K562 (cell line): ENCODE data around the gene SEC22B. TPM values are rescaled to one million over a fixed set of nuclear protein-coding genes. Genes with fewer than 3 reads are reported as not detected.

Experiments
- ARHGAP35 ChIP-seq: fragments of 450-650 bp; IDR thresholded peaks from 2 replicates; pipeline ENCODE4 v1.6.1; 2018; ENCODE audit not compliant: partially characterized antibody
- CBFA2T2 ChIP-seq: fragments of 450-650 bp; conservative IDR thresholded peaks from 2 replicates; pipeline ENCODE4 v1.6.1; 2017; ENCODE audit warnings: mild to moderate bottlenecking
- CTCF ChIP-seq, 3 experiments: IDR thresholded peaks in 2 of 3; conservative IDR thresholded peaks in 1 of 3; 2 replicates each; pipeline ENCODE4 v1.5.1; 2011 to 2012; ENCODE audit warnings: low read length in 3 of 3, mild to moderate bottlenecking in 3 of 3, control low read depth in 2 of 3, improper control_type of control experiment in 1 of 3, inconsistent platforms in 1 of 3, low read depth in 1 of 3, mixed read lengths in 1 of 3, moderate library complexity in 1 of 3; ENCODE audit not compliant: insufficient read depth in 2 of 3
- FOXA1 ChIP-seq: fragments of 450-650 bp; IDR thresholded peaks from 2 replicates; pipeline ENCODE4 v1.6.1; 2016; ENCODE audit warnings: mild to moderate bottlenecking, borderline replicate concordance
- MCM7 ChIP-seq, 2 experiments: fragments of 450-650 bp; IDR thresholded peaks; 2 replicates each; pipeline ENCODE4 v1.6.1; 2016 to 2018
- NCOR1 ChIP-seq: fragments of 450-650 bp; IDR thresholded peaks from 2 replicates; pipeline ENCODE4 v1.6.1; 2016; ENCODE audit warnings: mild to moderate bottlenecking, moderate library complexity
- OTX1 ChIP-seq: fragments of 450-650 bp; formaldehyde crosslinking; IDR thresholded peaks from 2 replicates; pipeline ENCODE4 v1.4.0; 2022; ENCODE audit warnings: mild to moderate bottlenecking
- SIX5 ChIP-seq, 2 experiments: IDR thresholded peaks; 2 replicates each; pipeline ENCODE4 v1.6.1; 2011; ENCODE audit warnings: low read length in 2 of 2, borderline replicate concordance in 1 of 2, low read depth in 1 of 2, mild to moderate bottlenecking in 1 of 2, moderate library complexity in 1 of 2; ENCODE audit not compliant: insufficient read depth in 1 of 2
- SMAD4 ChIP-seq: fragments of 250-450 bp; sonication (Bioruptor Pico); conservative IDR thresholded peaks from 2 replicates; pipeline ENCODE4 v1.8.0; 2021; ENCODE audit warnings: inconsistent platforms, mild to moderate bottlenecking, moderate library complexity
- SMARCA4 ChIP-seq: fragments of 450-650 bp; IDR thresholded peaks from 2 replicates; pipeline ENCODE4 v1.6.1; 2016
- SUPT5H ChIP-seq: fragments of 450-650 bp; IDR thresholded peaks from 2 replicates; pipeline ENCODE4 v1.6.1; 2016
- THAP12 ChIP-seq: fragments of 250-450 bp; sonication (Bioruptor Pico); IDR thresholded peaks from 2 replicates; pipeline ENCODE4 v1.9.0; 2021; ENCODE audit warnings: mild to moderate bottlenecking, inconsistent platforms
- ZNF695 ChIP-seq: fragments of 450-650 bp; formaldehyde crosslinking; IDR thresholded peaks from 2 replicates; pipeline ENCODE4 v1.4.0; 2020; ENCODE audit warnings: mild to moderate bottlenecking, moderate library complexity
- polyA plus RNA-seq, 8 experiments: library from polyadenylated mRNA; depleted of rRNA in 4 of 8; stranded (reverse) in 5 of 8; unstranded in 3 of 8; fragments of >200 nt; fragmentation: Nextera tagmentation in 2 of 8; fragmentation: Illumina TruSeq in 1 of 8; extraction: Ambion mirVana in 2 of 8; extraction: Trizol in 1 of 8; gene quantifications; 2 replicates each; pipeline versions ENCODE4 v1.2.1 to v1.2.3, GENCODE V29; 2011 to 2014; ENCODE audit warnings: inconsistent platforms in 1 of 8, missing spikeins in 1 of 8
- total RNA-seq, 7 experiments: library from RNA; depleted of rRNA in 6 of 7; stranded (reverse); fragments of >200 nt in 6 of 7; fragmentation: Illumina TruSeq in 2 of 7; extraction: Trizol in 2 of 7; gene quantifications; 2 replicates each; pipeline versions ENCODE4 v1.2.1 to v1.2.3, GENCODE V29; 2011 to 2021; ENCODE audit warnings: low replicate concordance in 1 of 7
- TF ChIP-seq, protein P1 (sequence below): fragments of 250-450 bp; sonication (Bioruptor Pico); IDR thresholded peaks from 2 replicates; pipeline ENCODE4 v1.4.0; 2020; ENCODE audit warnings: borderline replicate concordance
- TF ChIP-seq, protein P2 (sequence below): fragments of 450-650 bp; conservative IDR thresholded peaks from 2 replicates; pipeline ENCODE4 v1.6.1; 2016; ENCODE audit warnings: missing genetic modification characterization, low read depth, mild to moderate bottlenecking, missing compliant biosample characterization, moderate library complexity

Gene SEC22B
- total and polyA plus RNA-seq, 9 of the 15 experiments (the other 6 are each of a cell fraction or from before 2014, with no cell fraction given): 13.1 to 40.3 (median 23.5) TPM

DNA sequence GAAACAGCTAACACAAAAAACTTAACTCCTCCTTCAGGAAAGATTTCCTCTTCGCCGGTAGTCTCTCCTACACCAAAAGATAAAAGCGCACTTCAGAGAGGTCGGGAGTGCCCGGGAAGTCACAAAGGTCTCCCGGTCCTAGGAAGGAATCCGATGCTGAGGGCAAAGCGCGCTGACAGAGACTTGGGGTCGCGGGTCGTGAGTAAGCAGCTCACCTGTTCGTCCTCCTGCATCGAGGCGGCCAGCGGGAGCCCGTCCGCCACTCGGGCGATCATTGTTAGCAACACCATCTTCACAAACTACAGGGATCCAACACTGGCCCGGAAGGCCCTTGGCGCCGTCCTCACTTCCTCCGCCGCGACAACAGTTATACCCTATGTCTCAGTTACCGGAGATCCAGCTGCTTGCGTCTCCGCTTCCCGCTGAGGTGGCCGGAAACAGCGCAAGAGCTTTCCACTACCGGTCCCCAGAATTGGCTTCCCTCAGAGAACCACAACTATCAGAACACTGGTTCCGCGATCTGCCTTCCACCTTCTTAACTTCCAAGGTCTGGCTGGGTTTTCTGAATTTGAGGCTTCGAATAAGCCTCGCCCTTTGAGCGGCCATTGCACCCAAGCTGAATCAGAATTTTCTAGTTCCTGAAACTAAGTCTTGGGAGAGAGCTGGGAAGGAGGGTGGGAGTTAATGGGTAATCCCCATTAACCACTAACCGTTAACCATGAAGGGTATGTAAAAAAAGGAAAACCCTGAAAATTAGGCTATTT lies at the start of gene SEC22B (continued):
- TF ChIP-seq SMAD4 (CRISPR knock-in tag): peak; percentile 45; the same call in 1 of the 2 replicates
- TF ChIP-seq NCOR1: peak; percentile 51; the same call in 1 of the 2 replicates
- TF ChIP-seq ARHGAP35: no peak
- TF ChIP-seq, protein P1, sequence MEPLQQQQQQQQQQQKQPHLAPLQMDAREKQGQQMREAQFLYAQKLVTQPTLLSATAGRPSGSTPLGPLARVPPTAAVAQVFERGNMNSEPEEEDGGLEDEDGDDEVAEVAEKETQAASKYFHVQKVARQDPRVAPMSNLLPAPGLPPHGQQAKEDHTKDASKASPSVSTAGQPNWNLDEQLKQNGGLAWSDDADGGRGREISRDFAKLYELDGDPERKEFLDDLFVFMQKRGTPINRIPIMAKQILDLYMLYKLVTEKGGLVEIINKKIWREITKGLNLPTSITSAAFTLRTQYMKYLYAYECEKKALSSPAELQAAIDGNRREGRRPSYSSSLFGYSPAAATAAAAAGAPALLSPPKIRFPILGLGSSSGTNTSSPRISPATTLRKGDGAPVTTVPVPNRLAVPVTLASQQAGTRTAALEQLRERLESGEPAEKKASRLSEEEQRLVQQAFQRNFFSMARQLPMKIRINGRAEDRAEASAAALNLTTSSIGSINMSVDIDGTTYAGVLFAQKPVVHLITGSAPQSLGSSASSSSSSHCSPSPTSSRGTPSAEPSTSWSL: no peak
- TF ChIP-seq FOXA1: no peak
- TF ChIP-seq, protein P2, sequence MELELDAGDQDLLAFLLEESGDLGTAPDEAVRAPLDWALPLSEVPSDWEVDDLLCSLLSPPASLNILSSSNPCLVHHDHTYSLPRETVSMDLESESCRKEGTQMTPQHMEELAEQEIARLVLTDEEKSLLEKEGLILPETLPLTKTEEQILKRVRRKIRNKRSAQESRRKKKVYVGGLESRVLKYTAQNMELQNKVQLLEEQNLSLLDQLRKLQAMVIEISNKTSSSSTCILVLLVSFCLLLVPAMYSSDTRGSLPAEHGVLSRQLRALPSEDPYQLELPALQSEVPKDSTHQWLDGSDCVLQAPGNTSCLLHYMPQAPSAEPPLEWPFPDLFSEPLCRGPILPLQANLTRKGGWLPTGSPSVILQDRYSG (tag): 0 out of 2 replicates have a peak, but pooled peaks have one; percentile 22
- TF ChIP-seq SUPT5H: peak; percentile 95
- TF ChIP-seq SIX5 (IDR thresholded peaks at IDR 0.05; ENCODE audit: borderline replicate concordance in 1 of 2, insufficient read depth in 1 of 2, low read depth in 1 of 2, low read length in 2 of 2): peak; percentile 71 to 72
- peak; percentile 85; the same call in 1 of the 2 replicates for TF ChIP-seq OTX1 (CRISPR knock-in tag)
- peak; percentile 39 for TF ChIP-seq SMARCA4
- TF ChIP-seq MCM7 (IDR thresholded peaks at IDR 0.05): no peak
- TF ChIP-seq CTCF (IDR thresholded peaks at IDR 0.05 in 2 of 3, conservative IDR thresholded peaks at IDR 0.05 in 1 of 3; ENCODE audit: insufficient read depth in 2 of 3, low read depth in 1 of 3, low read length in 3 of 3): no peak; a peak in 1 of 6 replicates
- peak; percentile 83; the same call in 1 of the 2 replicates for TF ChIP-seq THAP12 (CRISPR knock-in tag)
- no peak for TF ChIP-seq CBFA2T2
- no peak for TF ChIP-seq ZNF695 (CRISPR knock-in tag)
